ENCODE data around the gene CLEC4G. TPM values are rescaled to one million over a fixed set of nuclear protein-coding genes. Genes with fewer than 3 reads are reported as not detected.
"Not testable (repeated sequence)": the region's sequence is repeated elsewhere in the genome, so short reads cannot be mapped to it uniquely, and the experiment has no call there.

Gene CLEC4G
- total RNA-seq, 1 experiment from 2014 or later, result not detected

- Histone ChIP-seq H3K9me3 (peaks cover 47% of the 10 kb centered on the region), H3K27me3 (peaks cover 21% of the 10 kb centered on the region), H3K36me3 (no peaks in the 10 kb centered on the region), H3K4me3 (no peak overlapping the region)
- DNase-seq, result no peak
Observed at GRCh38 chr19:7756258-7756657, 24.3 kb upstream of the CLEC4G start.

GRCh38 chr19:7751157-7751783 lies 19.4 kb upstream of the CLEC4G start:
- peaks cover 34% of the 10 kb centered on the region for H3K27me3 ChIP-seq
- H3K4me3 ChIP-seq, result no peak overlapping the region
- peaks cover 8% of the 10 kb centered on the region for H3K9me3 ChIP-seq
- H3K36me3 ChIP-seq, result no peaks in the 10 kb centered on the region
- no peak for DNase-seq

GRCh38 chr19:7748756-7749155 lies 16.8 kb upstream of the CLEC4G start:
- peak; percentile 24 for DNase-seq
- no peaks in the 10 kb centered on the region for H3K36me3 ChIP-seq
- 0 out of 2 replicates have a peak, but pooled peaks cover 1% of the 10 kb centered on the region for H3K9me3 ChIP-seq
- no peak overlapping the region for H3K4me3 ChIP-seq
- H3K27me3 ChIP-seq, result peaks cover 41% of the 10 kb centered on the region

GRCh38 chr19:7748171-7748570 lies 16.3 kb upstream of the CLEC4G start:
- H3K4me3 ChIP-seq, result no peak overlapping the region
- H3K27me3 ChIP-seq, result peaks cover 43% of the 10 kb centered on the region
- H3K9me3 ChIP-seq, result 0 out of 2 replicates have a peak, but pooled peaks cover 1% of the 10 kb centered on the region
- H3K36me3 ChIP-seq, result no peaks in the 10 kb centered on the region
- DNase-seq, result no peak

GRCh38 chr19:7746903-7747884 lies 15.3 kb upstream of the CLEC4G start, which contains the start of gene CD209:
CD209 (minus strand) TSS chr19:7747534; CDS start chr19:7747511, 23 bp downstream.
- Histone ChIP-seq H3K4me3 (no peak within 1 kb of the TSS), H3K36me3 (no peaks in the 10 kb centered on the region), H3K27me3 (peaks cover 44% of the 10 kb centered on the region), H3K9me3 (no peaks in the 10 kb centered on the region)
- DNase-seq, result no peak

- peaks cover 50% of the 10 kb centered on the region for H3K27me3 ChIP-seq
- H3K4me3 ChIP-seq, H3K36me3 ChIP-seq, H3K9me3 ChIP-seq, DNase-seq: not testable (repeated sequence)
Observed at GRCh38 chr19:7746306-7746705, 14.4 kb upstream of the CLEC4G start.

- peaks cover 54% of the 10 kb centered on the region for H3K27me3 ChIP-seq
- H3K4me3 ChIP-seq, result no peak overlapping the region
- peaks cover 4% of the 10 kb centered on the region; the same call in 1 of the 2 replicates for H3K9me3 ChIP-seq
- H3K36me3 ChIP-seq, result no peaks in the 10 kb centered on the region
- no peak for DNase-seq
Observed at GRCh38 chr19:7744871-7745650, 13.2 kb upstream of the CLEC4G start.

- H3K9me3 ChIP-seq, result peaks cover 4% of the 10 kb centered on the region; the same call in 1 of the 2 replicates
- H3K36me3 ChIP-seq, result no peaks in the 10 kb centered on the region
- DNase-seq, result no peak
- peaks cover 61% of the 10 kb centered on the region for H3K27me3 ChIP-seq
- H3K4me3 ChIP-seq, result no peak overlapping the region
Observed at GRCh38 chr19:7744199-7744786, 12.4 kb upstream of the CLEC4G start.

- no peak for DNase-seq
- H3K4me3 ChIP-seq, result no peak overlapping the region
- peaks cover 4% of the 10 kb centered on the region; the same call in 1 of the 2 replicates for H3K9me3 ChIP-seq
- H3K27me3 ChIP-seq, result peaks cover 59% of the 10 kb centered on the region
- H3K36me3 ChIP-seq, result no peaks in the 10 kb centered on the region
Observed at GRCh38 chr19:7743425-7743841, 11.5 kb upstream of the CLEC4G start.

GRCh38 chr19:7742991-7743390 lies 11.1 kb upstream of the CLEC4G start:
- Histone ChIP-seq H3K27me3 (peaks cover 62% of the 10 kb centered on the region), H3K9me3 (peaks cover 4% of the 10 kb centered on the region; the same call in 1 of the 2 replicates), H3K36me3 (no peaks in the 10 kb centered on the region), H3K4me3 (no peak overlapping the region)
- no peak for DNase-seq

GRCh38 chr19:7742575-7742974 lies 10.7 kb upstream of the CLEC4G start:
- no peak for DNase-seq
- H3K9me3 ChIP-seq, result peaks cover 4% of the 10 kb centered on the region; the same call in 1 of the 2 replicates

GRCh38 chr19:7740682-7741054 lies 8.8 kb upstream of the CLEC4G start:
- Histone ChIP-seq H3K27me3 (peaks cover 76% of the 10 kb centered on the region), H3K36me3 (no peaks in the 10 kb centered on the region), H3K4me3 (no peak overlapping the region), H3K9me3 (peaks cover 4% of the 10 kb centered on the region; the same call in 1 of the 2 replicates)
- DNase-seq, result no peak

More at GRCh38 chr19:7742575-7742974, 10.7 kb upstream of the CLEC4G start:
- no peaks in the 10 kb centered on the region for H3K36me3 ChIP-seq
- peaks cover 65% of the 10 kb centered on the region for H3K27me3 ChIP-seq
- H3K4me3 ChIP-seq, result no peak overlapping the region

GRCh38 chr19:7739801-7740681 lies 8.1 kb upstream of the CLEC4G start:
- H3K4me3 ChIP-seq, result no peak overlapping the region
- DNase-seq, result no peak
- peaks cover 79% of the 10 kb centered on the region for H3K27me3 ChIP-seq
- no peaks in the 10 kb centered on the region for H3K36me3 ChIP-seq
- peaks cover 4% of the 10 kb centered on the region; the same call in 1 of the 2 replicates for H3K9me3 ChIP-seq

GRCh38 chr19:7739211-7739755 lies 7.4 kb upstream of the CLEC4G start:
- H3K27me3 ChIP-seq, result peaks cover 79% of the 10 kb centered on the region
- H3K4me3 ChIP-seq, result no peak overlapping the region
- H3K9me3 ChIP-seq, result peaks cover 4% of the 10 kb centered on the region; the same call in 1 of the 2 replicates
- DNase-seq, result no peak
- no peaks in the 10 kb centered on the region for H3K36me3 ChIP-seq

GRCh38 chr19:7738023-7738422 lies 6.1 kb upstream of the CLEC4G start:
- no peak for DNase-seq
- peaks cover 78% of the 10 kb centered on the region for H3K27me3 ChIP-seq
- no peaks in the 10 kb centered on the region for H3K36me3 ChIP-seq
- no peak overlapping the region for H3K4me3 ChIP-seq
- H3K9me3 ChIP-seq, result peaks cover 4% of the 10 kb centered on the region; the same call in 1 of the 2 replicates

Data from MG63 (cell line).